ENCODE measurements around the gene ACBD3.
A peak's percentile ranks its signal among the peaks of the same experiment; 100 is the strongest.

Gene ACBD3

DNA sequence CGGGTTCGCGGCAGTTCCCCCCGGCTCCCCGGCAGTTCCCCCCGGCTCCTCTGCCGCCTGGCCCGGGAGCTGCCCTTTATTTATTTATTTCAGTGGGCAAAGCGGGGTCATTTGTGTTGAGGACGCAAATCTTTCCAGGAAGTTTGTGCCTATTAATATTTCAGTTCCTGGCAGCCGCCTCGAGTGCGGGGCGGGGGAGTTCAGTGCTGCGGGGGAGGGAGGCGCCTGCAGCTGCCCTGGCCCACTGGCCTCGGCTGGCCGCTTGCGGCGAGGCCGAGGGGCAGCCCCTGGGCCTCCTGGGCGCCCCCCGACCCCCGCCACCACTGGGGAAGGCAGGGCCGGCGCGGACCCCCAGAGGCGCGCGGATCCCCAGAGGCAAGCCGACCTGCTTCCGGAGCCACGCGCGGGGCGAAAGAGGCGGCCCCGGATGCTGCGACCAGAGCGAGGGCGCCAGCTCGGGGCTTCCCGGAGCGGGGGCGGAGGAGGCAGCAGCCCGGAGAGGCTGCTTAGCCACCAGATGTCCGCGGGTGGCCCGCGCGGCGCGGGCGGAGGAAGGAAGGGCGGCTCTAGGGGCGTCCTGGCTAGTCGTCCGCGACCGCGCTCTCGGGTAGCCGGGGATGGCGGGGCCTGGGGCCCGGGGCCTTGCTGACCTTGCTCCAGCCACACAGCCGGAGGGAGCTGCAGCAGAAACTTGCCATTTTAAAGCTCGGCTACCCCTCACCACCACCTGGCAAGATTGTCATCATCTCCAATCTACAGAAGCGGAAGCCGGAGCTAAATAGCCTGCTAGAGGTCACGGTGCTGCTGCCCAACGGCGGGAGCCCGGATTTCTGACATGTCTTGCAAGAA, 76.1 kb downstream of the ACBD3 start:
- peak overlapping the region; percentile 80 for H3K4me3 ChIP-seq (ENCODE audit: low read depth, low read length)
- no peak for TF ChIP-seq CTCF (IDR thresholded peaks at IDR 0.05; ENCODE audit: insufficient read depth, low read depth, low read length, missing control alignments)
- DNase-seq (ENCODE audit: low read depth), result peak; percentile 93

DNA sequence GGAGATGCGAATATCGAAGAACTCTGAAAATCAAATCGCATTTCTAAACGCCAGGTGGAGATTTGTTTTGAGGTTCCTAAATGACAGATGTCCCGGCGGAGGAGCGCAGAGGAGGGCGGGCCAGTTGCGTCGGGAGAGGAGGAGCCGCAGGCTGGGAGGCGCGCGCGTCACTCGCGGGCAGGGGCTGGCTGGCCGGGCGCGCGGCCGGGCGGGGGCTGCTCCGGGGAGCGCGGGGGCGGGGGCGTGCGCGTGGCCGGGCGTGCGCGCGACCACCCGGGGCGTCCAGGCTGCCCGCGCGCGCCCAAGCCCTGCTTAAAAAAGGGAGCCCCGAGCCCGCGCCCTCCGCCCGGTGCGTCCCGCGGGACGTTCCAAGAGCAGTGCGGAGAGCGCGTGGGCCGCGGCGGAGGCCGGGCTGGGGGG, 76.7 kb downstream of the ACBD3 start:
- DNase-seq (ENCODE audit: low read depth), result peak; percentile 94
- TF ChIP-seq CTCF (IDR thresholded peaks at IDR 0.05; ENCODE audit: insufficient read depth, low read depth, low read length, missing control alignments), result no peak
- peak overlapping the region; percentile 80 for H3K4me3 ChIP-seq (ENCODE audit: low read depth, low read length)

DNA sequence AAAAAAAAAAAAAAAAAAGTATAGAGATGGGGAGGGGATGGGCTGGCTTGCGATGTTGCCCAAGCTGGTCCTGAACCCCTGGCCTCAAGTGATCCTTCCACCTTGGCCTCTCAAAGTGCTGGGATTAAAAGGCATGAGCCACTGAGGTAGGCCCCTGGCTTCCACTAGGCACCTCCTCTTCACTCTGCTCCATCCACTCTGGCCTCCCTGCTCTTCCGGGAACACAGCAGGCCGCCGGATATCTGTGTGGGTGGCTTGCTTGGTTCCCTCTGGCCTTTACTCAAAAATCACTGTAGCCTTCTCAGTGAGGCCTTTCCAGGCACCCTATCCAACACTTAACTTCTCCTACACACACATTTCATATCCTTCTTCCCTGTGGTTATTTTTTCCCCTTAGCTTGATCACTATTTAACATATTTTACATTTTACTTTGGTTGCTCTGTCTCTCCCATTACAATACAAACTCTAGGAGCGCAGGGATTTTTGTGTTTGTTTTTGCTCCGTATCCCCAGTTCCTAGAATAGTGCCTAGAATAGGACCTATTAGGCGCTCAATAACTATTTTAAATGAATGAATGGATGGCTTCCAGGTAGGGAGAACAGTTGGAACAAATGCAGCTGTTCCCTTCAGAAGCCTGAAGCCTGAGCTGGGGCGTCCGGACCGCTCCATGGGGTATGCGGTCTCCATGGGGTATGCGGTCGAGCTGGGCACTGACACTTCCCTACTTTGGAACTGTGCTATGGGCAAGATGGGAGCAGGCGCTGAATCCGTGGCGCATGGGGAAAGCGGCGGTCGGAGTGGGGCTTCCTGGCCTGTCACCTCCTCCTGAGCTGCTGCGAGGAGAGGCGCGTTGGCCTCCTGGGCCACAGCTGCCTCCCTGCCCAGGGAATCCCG, 77.4 kb downstream of the ACBD3 start:
- no peak for DNase-seq (ENCODE audit: low read depth)
- H3K4me3 ChIP-seq (ENCODE audit: low read depth, low read length), result peak overlapping the region; percentile 62
- no peak for TF ChIP-seq CTCF (IDR thresholded peaks at IDR 0.05; ENCODE audit: insufficient read depth, low read depth, low read length, missing control alignments)

DNA sequence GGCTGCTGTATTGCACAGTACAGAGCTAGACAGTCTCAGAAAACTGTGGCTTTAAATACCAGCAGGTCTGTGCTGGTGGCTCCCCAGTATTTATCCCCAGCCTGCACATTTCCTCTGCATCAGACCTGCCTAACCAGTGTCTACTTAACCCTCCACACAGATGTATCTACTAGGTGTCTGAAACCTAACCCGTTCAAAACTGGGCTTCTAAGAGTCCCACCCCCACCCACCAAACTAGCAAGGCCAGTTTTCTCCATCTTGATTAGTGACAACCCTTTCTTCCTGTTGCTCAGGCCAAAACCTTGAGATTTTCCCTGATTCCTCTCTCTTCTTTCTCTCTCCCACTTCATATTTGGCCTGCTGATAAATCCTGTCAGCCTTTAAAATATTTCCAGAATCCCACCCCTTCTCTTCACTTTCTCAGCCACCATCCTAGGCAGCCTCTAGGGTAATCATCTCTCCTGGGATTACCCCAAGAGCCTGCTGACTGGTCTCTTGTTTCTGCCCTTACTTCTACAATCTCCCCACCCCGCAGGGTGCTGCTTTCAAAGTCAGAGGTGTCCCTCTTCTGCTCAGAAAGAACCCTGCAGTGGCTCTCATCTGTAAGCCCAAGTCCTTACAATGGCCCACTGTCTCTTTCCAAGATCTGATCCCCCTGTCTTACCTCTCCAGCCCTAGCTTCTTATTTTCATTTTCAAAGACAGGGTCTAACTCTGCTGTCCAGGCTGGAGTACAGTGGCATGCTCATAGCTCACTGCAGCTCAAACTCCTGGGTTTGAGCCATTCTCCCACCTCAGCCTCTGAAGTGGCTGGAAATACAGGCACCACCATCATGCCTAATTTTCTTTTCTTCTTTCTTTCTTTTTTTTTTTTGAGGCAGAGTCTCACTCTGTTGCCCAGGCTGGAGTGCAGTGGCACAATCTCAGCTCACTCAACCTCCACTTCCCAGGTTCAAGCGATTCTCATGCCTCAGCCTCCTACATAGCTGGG, 78.8 kb downstream of the ACBD3 start:
- TF ChIP-seq CTCF (IDR thresholded peaks at IDR 0.05; ENCODE audit: insufficient read depth, low read depth, low read length, missing control alignments), result no peak
- no peak overlapping the region for H3K4me3 ChIP-seq (ENCODE audit: low read depth, low read length)
- DNase-seq (ENCODE audit: low read depth), result no peak

GRCh38 chr1:226104671-226105121, 81.8 kb downstream of the ACBD3 start:
- TF ChIP-seq CTCF (IDR thresholded peaks at IDR 0.05; ENCODE audit: insufficient read depth, low read depth, low read length, missing control alignments), result no peak
- DNase-seq (ENCODE audit: low read depth), result no peak
- no peak overlapping the region for H3K4me3 ChIP-seq (ENCODE audit: low read depth, low read length)

Data from GM12865 (cell line).